ENCODE measurements around the gene FLRT3.

DNA sequence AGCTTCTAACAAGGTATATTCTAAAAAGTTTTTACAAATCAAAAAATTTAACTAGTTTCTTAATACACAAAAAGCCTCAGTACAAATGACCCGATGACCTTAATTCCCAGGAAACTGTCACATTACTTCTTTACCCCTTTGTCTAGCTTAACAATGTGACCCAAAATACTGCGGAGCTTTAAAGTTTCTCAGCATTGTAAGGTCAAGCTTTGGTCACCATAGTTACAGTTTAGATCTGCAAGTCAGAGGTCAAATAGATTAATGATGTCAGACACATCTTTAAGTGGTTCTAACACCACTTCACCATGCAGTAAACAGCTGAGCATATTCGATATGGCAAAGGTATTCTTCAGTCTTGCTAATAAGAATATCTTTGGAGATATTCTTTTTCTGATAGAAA, 36.8 kb upstream of the FLRT3 start:
- TF ChIP-seq ZNF778 (CRISPR knock-in tag; IDR thresholded peaks at IDR 0.05) (no peak), RCOR1 (IDR thresholded peaks at IDR 0.05; ENCODE audit: borderline replicate concordance in 1 of 2, low read depth in 2 of 2, low read length in 2 of 2) (no peak), SIX5 (IDR thresholded peaks at IDR 0.05; ENCODE audit: borderline replicate concordance in 1 of 2, insufficient read depth in 1 of 2, low read depth in 1 of 2, low read length in 2 of 2) (no peak), GTF2F1 (IDR thresholded peaks at IDR 0.05; ENCODE audit: low read depth, low read length) (no peak), GABPA (tag; conservative IDR thresholded peaks at IDR 0.05; ENCODE audit: low read depth) (no peak), SIRT6 (IDR thresholded peaks at IDR 0.05; ENCODE audit: low read depth, low read length) (no peak), CHD4 (IDR thresholded peaks at IDR 0.05; ENCODE audit: insufficient read depth, insufficient replicate concordance, low read depth, low read length, poor library complexity, severe bottlenecking) (no peak), ELF4 (CRISPR knock-in tag; IDR thresholded peaks at IDR 0.05) (no peak), POLR2AphosphoS5 (IDR thresholded peaks at IDR 0.05; ENCODE audit: control insufficient read depth, insufficient read depth, low read depth, low read length) (no peak), RAD51 (IDR thresholded peaks at IDR 0.05; ENCODE audit: borderline replicate concordance, low read depth) (no peak), FOXP1 (CRISPR knock-in tag; IDR thresholded peaks at IDR 0.05) (no peak), ZNF212 (CRISPR knock-in tag; IDR thresholded peaks at IDR 0.05) (no peak), EZH2 (IDR thresholded peaks at IDR 0.05; ENCODE audit: borderline replicate concordance, low read depth, low read length) (no peak)
- TF ChIP-seq, protein P1, sequence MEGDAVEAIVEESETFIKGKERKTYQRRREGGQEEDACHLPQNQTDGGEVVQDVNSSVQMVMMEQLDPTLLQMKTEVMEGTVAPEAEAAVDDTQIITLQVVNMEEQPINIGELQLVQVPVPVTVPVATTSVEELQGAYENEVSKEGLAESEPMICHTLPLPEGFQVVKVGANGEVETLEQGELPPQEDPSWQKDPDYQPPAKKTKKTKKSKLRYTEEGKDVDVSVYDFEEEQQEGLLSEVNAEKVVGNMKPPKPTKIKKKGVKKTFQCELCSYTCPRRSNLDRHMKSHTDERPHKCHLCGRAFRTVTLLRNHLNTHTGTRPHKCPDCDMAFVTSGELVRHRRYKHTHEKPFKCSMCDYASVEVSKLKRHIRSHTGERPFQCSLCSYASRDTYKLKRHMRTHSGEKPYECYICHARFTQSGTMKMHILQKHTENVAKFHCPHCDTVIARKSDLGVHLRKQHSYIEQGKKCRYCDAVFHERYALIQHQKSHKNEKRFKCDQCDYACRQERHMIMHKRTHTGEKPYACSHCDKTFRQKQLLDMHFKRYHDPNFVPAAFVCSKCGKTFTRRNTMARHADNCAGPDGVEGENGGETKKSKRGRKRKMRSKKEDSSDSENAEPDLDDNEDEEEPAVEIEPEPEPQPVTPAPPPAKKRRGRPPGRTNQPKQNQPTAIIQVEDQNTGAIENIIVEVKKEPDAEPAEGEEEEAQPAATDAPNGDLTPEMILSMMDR (IDR thresholded peaks at IDR 0.05 in 2 of 3, conservative IDR thresholded peaks at IDR 0.05 in 1 of 3; ENCODE audit: insufficient read depth in 2 of 3, low read depth in 1 of 3, low read length in 3 of 3): no peak
